Mammary epithelial cell (primary cell): ENCODE results near the gene MYO9A.

Source experiments
- EZH2 ChIP-seq: IDR thresholded peaks from 2 replicates; pipeline ENCODE4 v1.6.1; 2012; ENCODE audit warnings: low read length, inconsistent platforms, borderline replicate concordance
- TF ChIP-seq, protein P1 (sequence below), 2 donors: IDR thresholded peaks in 1 of 2; conservative IDR thresholded peaks in 1 of 2; 2 replicates each; pipeline ENCODE4 v1.5.1; 2011 to 2012; ENCODE audit warnings: inconsistent platforms in 2 of 2, low read length in 2 of 2, mild to moderate bottlenecking in 2 of 2, control low read depth in 1 of 2, low read depth in 1 of 2; ENCODE audit not compliant: insufficient read depth in 1 of 2; ENCODE audit errors: extremely low read depth in 1 of 2

DNA sequence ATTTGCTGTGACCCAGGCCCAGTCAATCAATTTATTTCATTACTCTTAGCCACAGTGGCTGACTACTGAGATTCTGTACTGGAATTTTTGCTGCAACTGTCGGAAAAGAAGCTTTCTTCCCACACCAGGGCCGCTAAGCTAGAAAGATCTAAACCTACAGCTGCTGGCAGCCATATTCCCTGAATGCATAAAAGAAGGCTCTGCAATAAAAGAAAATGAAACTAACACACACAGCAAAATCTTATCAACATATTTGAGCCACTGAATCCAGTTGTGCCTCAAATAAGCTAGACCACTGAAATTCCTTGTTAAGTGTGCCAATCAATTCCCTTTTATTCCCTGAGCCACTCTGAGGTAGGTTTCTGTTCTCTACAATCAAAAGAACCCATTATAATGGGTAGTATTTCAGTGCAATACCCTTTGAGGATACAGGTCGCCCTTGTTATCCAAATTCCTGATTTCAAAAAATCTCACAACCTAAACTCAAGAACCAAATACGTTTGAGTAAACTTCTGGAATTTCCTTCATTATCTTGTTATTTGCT, 60.3 kb downstream of the MYO9A start:
- TF ChIP-seq EZH2: no peak
- TF ChIP-seq, protein P1, sequence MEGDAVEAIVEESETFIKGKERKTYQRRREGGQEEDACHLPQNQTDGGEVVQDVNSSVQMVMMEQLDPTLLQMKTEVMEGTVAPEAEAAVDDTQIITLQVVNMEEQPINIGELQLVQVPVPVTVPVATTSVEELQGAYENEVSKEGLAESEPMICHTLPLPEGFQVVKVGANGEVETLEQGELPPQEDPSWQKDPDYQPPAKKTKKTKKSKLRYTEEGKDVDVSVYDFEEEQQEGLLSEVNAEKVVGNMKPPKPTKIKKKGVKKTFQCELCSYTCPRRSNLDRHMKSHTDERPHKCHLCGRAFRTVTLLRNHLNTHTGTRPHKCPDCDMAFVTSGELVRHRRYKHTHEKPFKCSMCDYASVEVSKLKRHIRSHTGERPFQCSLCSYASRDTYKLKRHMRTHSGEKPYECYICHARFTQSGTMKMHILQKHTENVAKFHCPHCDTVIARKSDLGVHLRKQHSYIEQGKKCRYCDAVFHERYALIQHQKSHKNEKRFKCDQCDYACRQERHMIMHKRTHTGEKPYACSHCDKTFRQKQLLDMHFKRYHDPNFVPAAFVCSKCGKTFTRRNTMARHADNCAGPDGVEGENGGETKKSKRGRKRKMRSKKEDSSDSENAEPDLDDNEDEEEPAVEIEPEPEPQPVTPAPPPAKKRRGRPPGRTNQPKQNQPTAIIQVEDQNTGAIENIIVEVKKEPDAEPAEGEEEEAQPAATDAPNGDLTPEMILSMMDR (conservative IDR thresholded peaks at IDR 0.05 in 1 of 2, IDR thresholded peaks at IDR 0.05 in 1 of 2; ENCODE audit: extremely low read depth in 1 of 2, insufficient read depth in 1 of 2, low read depth in 1 of 2, low read length in 2 of 2): no peak
